ENCODE data around the gene ESPN. TPM values are rescaled to one million over a fixed set of nuclear protein-coding genes. Genes with fewer than 3 reads are reported as not detected.

ESPN gene
- total RNA-seq, 2 donors from 2014 or later = 13.2 to 15.7 TPM

- peaks cover 19% of the 10 kb centered on the region for H3K27me3 Mint-ChIP-seq
- no peak for DNase-seq
- H3K4me3 Mint-ChIP-seq = no peak overlapping the region
- no peaks in the 10 kb centered on the region for H3K36me3 Mint-ChIP-seq (ENCODE audit: low read depth)
- peaks cover 6% of the 10 kb centered on the region for H3K4me1 Mint-ChIP-seq
- no peak for ATAC-seq
- H3K27ac Mint-ChIP-seq = no peak overlapping the region
- no peaks in the 10 kb centered on the region for H3K9me3 ChIP-seq (ENCODE audit: control insufficient read depth, low read length, poor library complexity, severe bottlenecking)
Observed at GRCh38 chr1:6503884-6504602, 79.5 kb downstream of the ESPN start.

- Mint-ChIP-seq H3K4me1 (peaks cover 6% of the 10 kb centered on the region), H3K27ac (no peak overlapping the region), H3K4me3 (no peak overlapping the region), H3K36me3 (ENCODE audit: low read depth) (no peaks in the 10 kb centered on the region), H3K27me3 (peaks cover 19% of the 10 kb centered on the region)
- no peaks in the 10 kb centered on the region for H3K9me3 ChIP-seq (ENCODE audit: control insufficient read depth, low read length, poor library complexity, severe bottlenecking)
- ATAC-seq (no peak), DNase-seq (no peak)
Observed at GRCh38 chr1:6504887-6505286, 80.3 kb downstream of the ESPN start.

- Mint-ChIP-seq H3K36me3 (ENCODE audit: low read depth) (no peaks in the 10 kb centered on the region), H3K27ac (no peak overlapping the region), H3K4me1 (peaks cover 6% of the 10 kb centered on the region), H3K27me3 (peaks cover 19% of the 10 kb centered on the region), H3K4me3 (peak overlapping the region; percentile 41)
- DNase-seq (no peak), ATAC-seq (no peak)
- H3K9me3 ChIP-seq (ENCODE audit: control insufficient read depth, low read length, poor library complexity, severe bottlenecking) = no peaks in the 10 kb centered on the region
Observed at GRCh38 chr1:6505367-6506209, 81.0 kb downstream of the ESPN start.

- Mint-ChIP-seq H3K27ac (peak overlapping the region; percentile 54), H3K4me1 (peaks cover 3% of the 10 kb centered on the region), H3K27me3 (peaks cover 16% of the 10 kb centered on the region), H3K4me3 (no peak overlapping the region), H3K36me3 (ENCODE audit: low read depth) (no peaks in the 10 kb centered on the region)
- H3K9me3 ChIP-seq (ENCODE audit: control insufficient read depth, low read length, poor library complexity, severe bottlenecking) = no peaks in the 10 kb centered on the region
- DNase-seq = no peak
- ATAC-seq = no peak
Observed at GRCh38 chr1:6506210-6507036, 81.8 kb downstream of the ESPN start.

- no peaks in the 10 kb centered on the region for H3K9me3 ChIP-seq (ENCODE audit: control insufficient read depth, low read length, poor library complexity, severe bottlenecking)
- Mint-ChIP-seq H3K27ac (peak overlapping the region; percentile 54), H3K4me3 (no peak overlapping the region), H3K4me1 (peaks cover 3% of the 10 kb centered on the region), H3K36me3 (ENCODE audit: low read depth) (no peaks in the 10 kb centered on the region), H3K27me3 (peaks cover 15% of the 10 kb centered on the region)
- ATAC-seq = no peak
- no peak for DNase-seq
Observed at GRCh38 chr1:6507037-6507428, 82.5 kb downstream of the ESPN start.

- Mint-ChIP-seq H3K36me3 (ENCODE audit: low read depth) (no peaks in the 10 kb centered on the region), H3K4me3 (no peak overlapping the region), H3K27ac (no peak overlapping the region), H3K4me1 (peaks cover 3% of the 10 kb centered on the region), H3K27me3 (peaks cover 15% of the 10 kb centered on the region)
- no peak for DNase-seq
- no peaks in the 10 kb centered on the region for H3K9me3 ChIP-seq (ENCODE audit: control insufficient read depth, low read length, poor library complexity, severe bottlenecking)
- ATAC-seq = no peak
Observed at GRCh38 chr1:6507461-6507911, 82.9 kb downstream of the ESPN start.

GRCh38 chr1:6508154-6508815, 83.7 kb downstream of the ESPN start:
- H3K9me3 ChIP-seq (ENCODE audit: control insufficient read depth, low read length, poor library complexity, severe bottlenecking) = no peaks in the 10 kb centered on the region
- H3K27ac Mint-ChIP-seq = no peak overlapping the region
- H3K36me3 Mint-ChIP-seq (ENCODE audit: low read depth) = no peaks in the 10 kb centered on the region
- peaks cover 3% of the 10 kb centered on the region for H3K4me1 Mint-ChIP-seq
- no peak for ATAC-seq
- peaks cover 15% of the 10 kb centered on the region for H3K27me3 Mint-ChIP-seq
- DNase-seq = no peak
- no peak overlapping the region for H3K4me3 Mint-ChIP-seq

- no peak for ATAC-seq
- Mint-ChIP-seq H3K27ac (no peak overlapping the region), H3K4me3 (no peak overlapping the region), H3K4me1 (peaks cover 3% of the 10 kb centered on the region), H3K27me3 (peaks cover 15% of the 10 kb centered on the region), H3K36me3 (ENCODE audit: low read depth) (no peaks in the 10 kb centered on the region)
- H3K9me3 ChIP-seq (ENCODE audit: control insufficient read depth, low read length, poor library complexity, severe bottlenecking) = no peaks in the 10 kb centered on the region
- no peak for DNase-seq
Observed at GRCh38 chr1:6508816-6509189, 84.2 kb downstream of the ESPN start.

GRCh38 chr1:6509220-6509918, 84.8 kb downstream of the ESPN start:
- Mint-ChIP-seq H3K4me3 (no peak overlapping the region), H3K36me3 (ENCODE audit: low read depth) (no peaks in the 10 kb centered on the region), H3K27me3 (peaks cover 15% of the 10 kb centered on the region), H3K27ac (no peak overlapping the region), H3K4me1 (peaks cover 3% of the 10 kb centered on the region)
- H3K9me3 ChIP-seq (ENCODE audit: control insufficient read depth, low read length, poor library complexity, severe bottlenecking) = no peaks in the 10 kb centered on the region
- ATAC-seq (no peak), DNase-seq (no peak)

- DNase-seq = no peak
- H3K9me3 ChIP-seq (ENCODE audit: control insufficient read depth, low read length, poor library complexity, severe bottlenecking) = no peaks in the 10 kb centered on the region
- Mint-ChIP-seq H3K27ac (no peak overlapping the region), H3K27me3 (peaks cover 15% of the 10 kb centered on the region), H3K36me3 (ENCODE audit: low read depth) (no peaks in the 10 kb centered on the region), H3K4me1 (peaks cover 3% of the 10 kb centered on the region), H3K4me3 (no peak overlapping the region)
- ATAC-seq = no peak
Observed at GRCh38 chr1:6509919-6510291, 85.3 kb downstream of the ESPN start.

GRCh38 chr1:6510493-6510892, 85.9 kb downstream of the ESPN start:
- no peaks in the 10 kb centered on the region for H3K9me3 ChIP-seq (ENCODE audit: control insufficient read depth, low read length, poor library complexity, severe bottlenecking)
- H3K27me3 Mint-ChIP-seq = peaks cover 15% of the 10 kb centered on the region
- H3K27ac Mint-ChIP-seq = peak overlapping the region; percentile 6
- ATAC-seq (no peak), DNase-seq (no peak)
- H3K4me1 Mint-ChIP-seq = peaks cover 3% of the 10 kb centered on the region
- no peak overlapping the region for H3K4me3 Mint-ChIP-seq
- no peaks in the 10 kb centered on the region for H3K36me3 Mint-ChIP-seq (ENCODE audit: low read depth)
